OCI-LY7 (cell line): ENCODE results near the gene LATS2.

Experiments used
- CTCF ChIP-seq: fragments of 200-600 bp; sonication (generic); conservative IDR thresholded peaks from 2 replicates; pipeline ENCODE4 v1.5.1; 2014; ENCODE audit warnings: mild to moderate bottlenecking, antibody characterized with exemption, low read length, moderate library complexity, mixed read lengths
- EZH2phosphoT487 ChIP-seq: fragments of 200-600 bp; sonication (generic); IDR thresholded peaks from 2 replicates; pipeline ENCODE4 v1.6.1; 2018; ENCODE audit warnings: low read depth, borderline replicate concordance, mild to moderate bottlenecking, mixed run types, antibody characterized with exemption, low read length, moderate library complexity, mixed read lengths

- no peak for TF ChIP-seq CTCF
- no peak for TF ChIP-seq EZH2phosphoT487
Measured at GRCh38 chr13:20989656-20990321, 71.6 kb downstream of the LATS2 start.
